OCI-LY3 (cell line): ENCODE measurements around the gene COX6B1.
A peak's percentile ranks its signal among the peaks of the same experiment; 100 is the strongest.
"Not testable (repeated sequence)": the region's sequence is repeated elsewhere in the genome, so short reads cannot be mapped to it uniquely, and the experiment has no call there.

Experiments used
- H2AFZ ChIP-seq: fragments of 200-600, 300-600 bp; shearing (Covaris generic); 2 replicates; pipeline ENCODE4 v1.6.0; 2014; ENCODE audit warnings: antibody characterized with exemption, low read depth, low read length
- H3K27ac ChIP-seq: fragments of 200-600, 300-600 bp; sonication (generic); 2 replicates; pipeline ENCODE4 v1.5.1; 2014; ENCODE audit warnings: mild to moderate bottlenecking, low read length, moderate library complexity, mixed read lengths
- H3K27me3 ChIP-seq: fragments of 200-600, 300-600 bp; sonication (generic); 2 replicates; pipeline ENCODE4 v1.6.1; 2014; ENCODE audit warnings: low read depth, low read length, mixed read lengths
- H3K36me3 ChIP-seq: fragments of 200-600, 300-600 bp; sonication (generic); replicated peaks from 2 replicates; pipeline ENCODE3; 2014; ENCODE audit warnings: low read depth, low read length, mixed read lengths
- H3K4me1 ChIP-seq: fragments of 300-600, 200-600 bp; sonication (generic); 2 replicates; pipeline ENCODE4 v1.6.1; 2014; ENCODE audit warnings: low read length, mixed read lengths
- H3K4me2 ChIP-seq: fragments of 200-600, 300-600 bp; sonication (generic); 2 replicates; pipeline ENCODE4 v1.6.1; 2014; ENCODE audit warnings: low read length, mixed read lengths
- H3K4me3 ChIP-seq: fragments of 300-600, 200-600 bp; sonication (generic); 2 replicates; pipeline ENCODE4 v1.5.1; 2014; ENCODE audit warnings: antibody characterized with exemption, mild to moderate bottlenecking, low read length, moderate library complexity
- H3K79me2 ChIP-seq: fragments of 300-600, 200-600 bp; shearing (Covaris generic); 2 replicates; pipeline ENCODE4 v1.6.1; 2014; ENCODE audit warnings: mild to moderate bottlenecking, low read length, mixed read lengths
- H3K9ac ChIP-seq: fragments of 300-600, 200-600 bp; shearing (Covaris generic); 2 replicates; pipeline ENCODE4 v1.6.0; 2014; ENCODE audit warnings: mild to moderate bottlenecking, low read length, moderate library complexity
- H3K9me3 ChIP-seq: fragments of 200-600, 300-600 bp; shearing (Covaris generic); 2 replicates; pipeline ENCODE4 v1.6.1; 2014; ENCODE audit warnings: low read length, mixed read lengths; ENCODE audit not compliant: insufficient read depth
- H4K20me1 ChIP-seq: fragments of 200-600, 300-600 bp; sonication (generic); 2 replicates; pipeline ENCODE4 v1.6.1; 2016; ENCODE audit warnings: low read length, mixed read lengths; ENCODE audit not compliant: insufficient read depth
- EZH2phosphoT487 ChIP-seq: fragments of 200-600 bp; shearing (Covaris generic); IDR thresholded peaks from 2 replicates; pipeline ENCODE4 v1.6.1; 2018; ENCODE audit warnings: antibody characterized with exemption, mixed run types, low read depth
- TF ChIP-seq, protein P1 (sequence below): fragments of 200-600, 300-600 bp; sonication (generic); IDR thresholded peaks from 2 replicates; pipeline ENCODE4 v1.5.1; 2014; ENCODE audit warnings: antibody characterized with exemption, low read length, low read depth

The COX6B1 gene

GRCh38 chr19:35648017-35648961 lies at the start of gene COX6B1:
TSS of gene COX6B1 (plus strand) at chr19:35648323. CDS start at chr19:35651244, 2,921 bp downstream.
- no peaks in the 10 kb centered on the region for H3K27me3 ChIP-seq
- peak within 1 kb of the TSS; percentile 91 for H3K4me3 ChIP-seq
- H3K9ac ChIP-seq, result peak within 1 kb of the TSS; percentile 84
- H3K4me1 ChIP-seq, result peaks cover 11% of the 10 kb centered on the region
- H3K4me2 ChIP-seq, result peak within 1 kb of the TSS; percentile 99
- no peak for TF ChIP-seq EZH2phosphoT487
- TF ChIP-seq, protein P1, sequence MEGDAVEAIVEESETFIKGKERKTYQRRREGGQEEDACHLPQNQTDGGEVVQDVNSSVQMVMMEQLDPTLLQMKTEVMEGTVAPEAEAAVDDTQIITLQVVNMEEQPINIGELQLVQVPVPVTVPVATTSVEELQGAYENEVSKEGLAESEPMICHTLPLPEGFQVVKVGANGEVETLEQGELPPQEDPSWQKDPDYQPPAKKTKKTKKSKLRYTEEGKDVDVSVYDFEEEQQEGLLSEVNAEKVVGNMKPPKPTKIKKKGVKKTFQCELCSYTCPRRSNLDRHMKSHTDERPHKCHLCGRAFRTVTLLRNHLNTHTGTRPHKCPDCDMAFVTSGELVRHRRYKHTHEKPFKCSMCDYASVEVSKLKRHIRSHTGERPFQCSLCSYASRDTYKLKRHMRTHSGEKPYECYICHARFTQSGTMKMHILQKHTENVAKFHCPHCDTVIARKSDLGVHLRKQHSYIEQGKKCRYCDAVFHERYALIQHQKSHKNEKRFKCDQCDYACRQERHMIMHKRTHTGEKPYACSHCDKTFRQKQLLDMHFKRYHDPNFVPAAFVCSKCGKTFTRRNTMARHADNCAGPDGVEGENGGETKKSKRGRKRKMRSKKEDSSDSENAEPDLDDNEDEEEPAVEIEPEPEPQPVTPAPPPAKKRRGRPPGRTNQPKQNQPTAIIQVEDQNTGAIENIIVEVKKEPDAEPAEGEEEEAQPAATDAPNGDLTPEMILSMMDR, result no peak
- H3K9me3 ChIP-seq, result no peaks in the 10 kb centered on the region
- peak within 1 kb of the TSS; percentile 6; the same call in 1 of the 2 replicates for H2AFZ ChIP-seq
- H3K27ac ChIP-seq, result peak within 1 kb of the TSS; percentile 25
- H3K36me3 ChIP-seq, result peaks cover 8% of the 10 kb centered on the region
- no peaks in the 10 kb centered on the region for H4K20me1 ChIP-seq
- H3K79me2 ChIP-seq, result peaks cover 31% of the 10 kb centered on the region

DNA sequence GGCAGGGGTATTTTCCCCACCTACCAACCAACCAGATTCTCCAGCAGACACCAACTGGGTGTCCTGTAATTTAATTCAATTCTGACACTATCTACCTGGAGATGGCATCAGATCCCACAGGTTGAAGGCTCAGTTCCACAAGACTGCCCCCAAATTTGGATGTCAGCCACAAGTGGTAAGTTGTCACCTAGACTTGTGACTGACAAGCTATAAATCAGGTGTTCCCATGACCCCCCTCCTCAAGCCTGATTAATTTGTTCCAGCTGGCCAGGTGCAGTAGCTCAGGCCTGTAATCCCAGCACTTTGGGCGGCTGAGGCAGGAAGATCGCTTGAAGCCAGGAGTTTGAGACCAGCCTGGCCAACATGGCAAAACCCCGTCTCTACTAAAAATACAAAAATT lies 46.2 kb upstream of the COX6B1 start:
- H3K36me3 ChIP-seq, result no peaks in the 10 kb centered on the region
- no peak for TF ChIP-seq EZH2phosphoT487
- TF ChIP-seq, protein P1, result no peak
- no peak overlapping the region for H3K4me2 ChIP-seq
- H3K27me3 ChIP-seq, result peaks cover 10% of the 10 kb centered on the region
- H3K4me3 ChIP-seq, result no peak overlapping the region
- H2AFZ ChIP-seq, result no peak overlapping the region
- H3K9me3 ChIP-seq, result no peaks in the 10 kb centered on the region
- H3K4me1 ChIP-seq, result no peaks in the 10 kb centered on the region
- no peak overlapping the region for H3K9ac ChIP-seq
- H4K20me1 ChIP-seq, result no peaks in the 10 kb centered on the region
- H3K27ac ChIP-seq, result no peak overlapping the region
- no peaks in the 10 kb centered on the region for H3K79me2 ChIP-seq

DNA sequence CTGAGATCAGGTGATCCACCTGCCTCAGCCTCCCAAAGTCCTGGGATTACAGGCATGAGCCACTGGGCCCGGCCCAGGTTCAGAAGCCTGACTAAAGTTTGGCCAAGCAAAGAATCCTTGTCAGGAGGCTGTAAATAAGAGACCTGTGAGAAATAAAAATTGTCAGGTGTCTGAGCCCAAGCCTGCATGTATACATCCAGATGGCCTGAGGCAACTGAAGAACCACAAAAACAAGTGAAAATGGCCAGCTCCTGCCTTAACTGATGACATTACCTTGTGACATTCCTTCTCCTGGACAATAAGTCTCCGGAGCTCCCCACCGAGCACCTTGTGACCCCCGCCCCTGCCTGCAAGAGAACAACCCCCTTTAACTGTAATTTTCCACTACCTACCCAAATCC lies 43.7 kb upstream of the COX6B1 start:
- H3K9ac ChIP-seq, H4K20me1 ChIP-seq, H3K4me1 ChIP-seq, H3K36me3 ChIP-seq, H3K79me2 ChIP-seq, H3K27me3 ChIP-seq, H3K9me3 ChIP-seq, H2AFZ ChIP-seq, H3K27ac ChIP-seq, H3K4me2 ChIP-seq, H3K4me3 ChIP-seq: not testable (repeated sequence)

GRCh38 chr19:35607170-35607569 lies 41.0 kb upstream of the COX6B1 start:
- H3K4me3 ChIP-seq, H3K9ac ChIP-seq, H4K20me1 ChIP-seq, H3K27me3 ChIP-seq, H3K4me2 ChIP-seq, H2AFZ ChIP-seq, H3K9me3 ChIP-seq, H3K79me2 ChIP-seq, H3K36me3 ChIP-seq, H3K27ac ChIP-seq: not testable (repeated sequence)
- H3K4me1 ChIP-seq, result peaks cover 22% of the 10 kb centered on the region

DNA sequence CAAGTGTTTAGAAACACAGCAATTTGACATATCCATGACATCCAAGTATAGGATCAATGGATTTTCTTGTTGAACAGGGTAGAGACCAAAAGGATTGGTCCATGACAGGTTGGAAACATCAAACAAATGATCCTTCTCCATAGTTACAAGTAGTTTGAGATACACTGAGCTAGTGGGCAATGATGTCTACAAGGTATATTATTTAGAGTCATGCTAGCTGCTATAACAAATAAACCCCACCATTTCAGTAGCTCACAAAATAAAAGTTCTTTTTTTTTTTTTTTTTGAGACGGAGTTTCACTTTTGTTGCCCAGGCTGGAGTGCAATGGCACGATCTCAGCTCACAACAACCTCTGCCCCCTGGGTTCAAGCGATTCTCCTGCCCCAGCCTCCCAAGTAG lies 40.5 kb upstream of the COX6B1 start:
- Histone ChIP-seq H3K4me3 (no peak overlapping the region), H2AFZ (no peak overlapping the region), H3K4me1 (peaks cover 23% of the 10 kb centered on the region), H3K4me2 (no peak overlapping the region), H3K9ac (no peak overlapping the region), H3K9me3 (0 out of 2 replicates have a peak, but pooled peaks cover 4% of the 10 kb centered on the region), H3K36me3 (no peaks in the 10 kb centered on the region), H4K20me1 (no peaks in the 10 kb centered on the region), H3K79me2 (no peaks in the 10 kb centered on the region), H3K27me3 (no peaks in the 10 kb centered on the region), H3K27ac (no peak overlapping the region)
- TF ChIP-seq, protein P1, result no peak
- TF ChIP-seq EZH2phosphoT487, result no peak
